Stomach (tissue), 9 donors: ENCODE results near the gene EIF3M. TPM values are rescaled to one million over a fixed set of nuclear protein-coding genes. Genes with fewer than 3 reads are reported as not detected.

Experiments used
- DNase-seq, 2 donors: peaks; one replicate each; pipeline versions ENCODE4 v3.0.0 to v3.0.0-alpha.2; 2013 to 2019
- H3K27ac ChIP-seq, 5 donors: fragments of 200-600 bp in 4 of 5; sonication (generic) in 4 of 5; one replicate each; pipeline ENCODE4 v1.5.1; 2013 to 2019; ENCODE audit warnings: mild to moderate bottlenecking in 1 of 5, moderate library complexity in 1 of 5
- H3K27me3 ChIP-seq, 3 donors: fragments of 200-600 bp; sonication (generic); one replicate each; pipeline ENCODE4 v1.5.1; 2017 to 2019; ENCODE audit warnings: mixed run types in 1 of 3
- H3K36me3 ChIP-seq, 4 donors: fragments of 200-600 bp; sonication (generic); 1 replicate in 3 of 4; 2 replicates in 1 of 4; pipeline ENCODE4 v1.5.1; 2016 to 2019
- H3K4me1 ChIP-seq, 4 donors: fragments of 200-600 bp; sonication (generic); one replicate each; pipeline ENCODE4 v1.5.1; 2016 to 2019
- H3K4me3 ChIP-seq, 4 donors: fragments of 200-600 bp; sonication (generic) in 3 of 4; one replicate each; pipeline ENCODE4 v1.5.1; 2016 to 2019; ENCODE audit warnings: mild to moderate bottlenecking in 1 of 4
- H3K9me3 ChIP-seq, 4 donors: fragments of 200-600 bp; sonication (generic); one replicate each; pipeline ENCODE4 v1.5.1; 2016 to 2019
- CTCF ChIP-seq, 7 experiments: fragments of 450-650 bp in 4 of 7; fragments of 200-600 bp in 3 of 7; sonication (generic) in 3 of 7; IDR thresholded peaks; one replicate each; pipeline ENCODE4 v1.5.1; 2016 to 2019; ENCODE audit warnings: antibody characterized with exemption in 7 of 7, control low read depth in 2 of 7, mild to moderate bottlenecking in 1 of 7
- EP300 ChIP-seq: sonication (generic); formaldehyde crosslinking; IDR thresholded peaks from one replicate; pipeline ENCODE4 v1.6.1; 2017; ENCODE audit warnings: antibody characterized with exemption
- POLR2A ChIP-seq, 4 donors: fragments of 450-650 bp; IDR thresholded peaks; one replicate each; pipeline ENCODE4 v1.6.1; 2016; ENCODE audit warnings: antibody characterized with exemption in 4 of 4, control low read depth in 2 of 4, mild to moderate bottlenecking in 1 of 4, moderate library complexity in 1 of 4
- POLR2AphosphoS5 ChIP-seq, 3 donors: sonication (generic); formaldehyde crosslinking; IDR thresholded peaks; one replicate each; pipeline ENCODE4 v1.6.1; 2016; ENCODE audit warnings: antibody characterized with exemption in 3 of 3
- WGBS, 5 donors: extraction: QIAGEN DNeasy Blood & Tissue Kit in 3 of 5; methylation state at CpG; one replicate each; pipeline versions ENCODE4 v1.1.5 to v1.1.7; 2013 to 2018; 5-methylcytosine and 5-hydroxymethylcytosine counted together
- intact Hi-C: fragments of 100-400 bp; cut with DNase I; formaldehyde crosslinking; loops from one replicate; pipeline ENCODE4 v1.15.1; 2023; ENCODE audit warnings: low total_unique reads
- polyA plus RNA-seq, 3 donors: library from polyadenylated mRNA; stranded (reverse); fragments of 200-250 nt; gene quantifications; one replicate each; pipeline ENCODE4 v1.2.3, GENCODE V29; 2013
- total RNA-seq, 5 donors: library from RNA; depleted of rRNA; stranded (reverse); fragments of >200 nt; gene quantifications; one replicate each; pipeline versions ENCODE4 v1.1.0 to v1.2.3, GENCODE V29; 2014 to 2016
- donor health status: healthy with polysubstance abuse.
- donor health status: Bipolar disorder and iron deficiency.
- donor health status: healthy.

EIF3M gene
- total and polyA plus RNA-seq, 8 donors: 38.5 to 459 (median 225) TPM

GRCh38 chr11:32635819-32636218 lies 52.2 kb downstream of the EIF3M start:
- DNase-seq: no peak
- Histone ChIP-seq H3K27me3 (no peaks in the 10 kb centered on the region), H3K36me3 (no peaks in the 10 kb centered on the region), H3K4me1 (no peaks in the 10 kb centered on the region), H3K4me3 (no peak overlapping the region), H3K27ac (no peak overlapping the region), H3K9me3 (no peaks in the 10 kb centered on the region)
- TF ChIP-seq CTCF (IDR thresholded peaks at IDR 0.05) (no peak), EP300 (no peak), POLR2AphosphoS5 (IDR thresholded peaks at IDR 0.05) (no peak), POLR2A (IDR thresholded peaks at IDR 0.05) (no peak)
- intact Hi-C loops: no loop called here
- WGBS, 5 donors: 74 to 87% (median 82%) methylated on average over 2 of the region's 2 CpGs

- intact Hi-C loops: no loop called here
- no peak for DNase-seq
- no peaks in the 10 kb centered on the region for H3K9me3 ChIP-seq
Measured at GRCh38 chr11:32641361-32641760, 57.7 kb downstream of the EIF3M start.

GRCh38 chr11:32643526-32643925 lies 59.9 kb downstream of the EIF3M start:
- Histone ChIP-seq H3K27me3 (no peaks in the 10 kb centered on the region), H3K27ac (no peak overlapping the region), H3K4me1 (no peaks in the 10 kb centered on the region), H3K36me3 (no peaks in the 10 kb centered on the region), H3K4me3 (no peak overlapping the region), H3K9me3 (no peaks in the 10 kb centered on the region)
- TF ChIP-seq POLR2A (IDR thresholded peaks at IDR 0.05): no peak
- TF ChIP-seq POLR2AphosphoS5 (IDR thresholded peaks at IDR 0.05): no peak
- no peak for TF ChIP-seq EP300
- no peak for TF ChIP-seq CTCF (IDR thresholded peaks at IDR 0.05)
- DNase-seq: no peak
- WGBS, 5 donors: 22 to 36% (median 30%) methylated on average over 1 of the region's 1 CpG
- intact Hi-C loops: no loop called here

More at GRCh38 chr11:32641361-32641760, 57.7 kb downstream of the EIF3M start:
- TF ChIP-seq POLR2A (IDR thresholded peaks at IDR 0.05): no peak
- TF ChIP-seq CTCF (IDR thresholded peaks at IDR 0.05): no peak
- TF ChIP-seq POLR2AphosphoS5 (IDR thresholded peaks at IDR 0.05): no peak
- no peak for TF ChIP-seq EP300
- Histone ChIP-seq H3K36me3 (no peaks in the 10 kb centered on the region), H3K27ac (no peak overlapping the region), H3K27me3 (no peaks in the 10 kb centered on the region), H3K4me3 (no peak overlapping the region), H3K4me1 (no peaks in the 10 kb centered on the region)

Other genes with a start within 250 kb of the EIF3M start
- 1 to 10 TPM in 1 of 5 donors, not detected in 4; 3.1 TPM for gene WT1, start 148.3 kb upstream of the EIF3M start, total RNA-seq
- gene WT1, start 148.3 kb upstream of the EIF3M start, polyA plus RNA-seq: under 1 TPM in 1 of 3 donors, not detected in 2; 0.31 TPM
- gene CCDC73, start 210.8 kb downstream of the EIF3M start, total RNA-seq: under 1 TPM in 1 of 5 donors, not detected in 4; 0.37 TPM
- not detected for gene CCDC73, start 210.8 kb downstream of the EIF3M start, polyA plus RNA-seq
- gene PRRG4, start 246.1 kb downstream of the EIF3M start, total RNA-seq: 1 to 10 TPM in 4 of 5 donors, under 1 TPM in 1; under 0.01 to 8.4 (median 4.9) TPM
- gene PRRG4, start 246.1 kb downstream of the EIF3M start, polyA plus RNA-seq: 1 to 10 TPM; 1.9 to 9.0 (median 3.7) TPM